H9 (cell line): ENCODE measurements around the gene TSGA10. TPM values are rescaled to one million over a fixed set of nuclear protein-coding genes. Genes with fewer than 3 reads are reported as not detected.

ENCODE experiments used
- DNase-seq: peaks from one replicate; pipeline ENCODE4 v3.0.0-alpha.2; 2017
- H2AFZ ChIP-seq: one replicate; pipeline ENCODE4 v1.6.1; 2013; ENCODE audit warnings: mild to moderate bottlenecking, low read length, control low read depth, moderate library complexity
- H2AK5ac ChIP-seq: 2 replicates; pipeline ENCODE4 v1.6.1; 2013; ENCODE audit warnings: low read length, control low read depth, mixed read lengths; ENCODE audit not compliant: insufficient read length
- H2BK120ac ChIP-seq: one replicate; pipeline ENCODE4 v1.6.1; 2013; ENCODE audit warnings: low read depth, mild to moderate bottlenecking, low read length, control low read depth, inconsistent platforms; ENCODE audit not compliant: poor library complexity, severe bottlenecking
- H2BK12ac ChIP-seq: 2 replicates; pipeline ENCODE4 v1.6.1; 2013; ENCODE audit warnings: low read length, control low read depth, mixed read lengths, low read depth; ENCODE audit not compliant: insufficient read length
- H2BK15ac ChIP-seq: 2 replicates; pipeline ENCODE4 v1.6.1; 2013; ENCODE audit warnings: low read depth, low read length, control low read depth
- H2BK20ac ChIP-seq: one replicate; pipeline ENCODE4 v1.6.1; 2013; ENCODE audit warnings: low read depth, mild to moderate bottlenecking, low read length, control low read depth, inconsistent platforms; ENCODE audit not compliant: poor library complexity, severe bottlenecking
- H2BK5ac ChIP-seq: 2 replicates; pipeline ENCODE4 v1.6.1; 2013; ENCODE audit warnings: low read length, control low read depth, mixed read lengths; ENCODE audit not compliant: insufficient read length
- H3K14ac ChIP-seq: 2 replicates; pipeline ENCODE4 v1.6.1; 2013; ENCODE audit warnings: low read length, control low read depth; ENCODE audit not compliant: insufficient read depth
- H3K18ac ChIP-seq: 2 replicates; pipeline ENCODE4 v1.6.1; 2013; ENCODE audit warnings: low read depth, mild to moderate bottlenecking, mixed read lengths, low read length, control low read depth; ENCODE audit not compliant: insufficient read length
- H3K23ac ChIP-seq: 2 replicates; pipeline ENCODE4 v1.6.1; 2013; ENCODE audit warnings: low read length, control low read depth, mixed read lengths, low read depth; ENCODE audit not compliant: insufficient read length
- H3K23me2 ChIP-seq: 2 replicates; pipeline ENCODE4 v1.6.1; 2013; ENCODE audit warnings: low read depth, mild to moderate bottlenecking, mixed read lengths, low read length, control low read depth; ENCODE audit not compliant: insufficient read length, poor library complexity, severe bottlenecking
- H3K27ac ChIP-seq: 2 replicates; pipeline ENCODE4 v1.5.1; 2013; ENCODE audit warnings: low read length, control low read depth, mixed read lengths, low read depth; ENCODE audit not compliant: insufficient read length
- H3K27me3 ChIP-seq: 2 replicates; pipeline ENCODE4 v1.6.1; 2013; ENCODE audit warnings: low read length, control low read depth, inconsistent platforms; ENCODE audit not compliant: insufficient read depth
- H3K4ac ChIP-seq: 2 replicates; pipeline ENCODE4 v1.6.1; 2013; ENCODE audit warnings: low read depth, mild to moderate bottlenecking, control low read depth, inconsistent platforms, low read length, moderate library complexity
- H3K4me1 ChIP-seq: 2 replicates; pipeline ENCODE4 v1.6.1; 2013; ENCODE audit warnings: low read length, control low read depth, inconsistent platforms; ENCODE audit not compliant: insufficient read depth
- H3K4me2 ChIP-seq: 2 replicates; pipeline ENCODE4 v1.6.1; 2013; ENCODE audit warnings: low read length, control low read depth, mixed read lengths; ENCODE audit not compliant: insufficient read length, insufficient read depth
- H3K56ac ChIP-seq: 2 replicates; pipeline ENCODE4 v1.6.1; 2013; ENCODE audit warnings: low read depth, mild to moderate bottlenecking, mixed read lengths, low read length, control low read depth; ENCODE audit not compliant: insufficient read length
- H3K79me1 ChIP-seq: 2 replicates; pipeline ENCODE4 v1.6.1; 2013; ENCODE audit warnings: low read depth, mild to moderate bottlenecking, moderate library complexity, low read length, control low read depth, inconsistent platforms; ENCODE audit not compliant: insufficient read depth, poor library complexity, severe bottlenecking
- H3K79me2 ChIP-seq: 2 replicates; pipeline ENCODE4 v1.6.1; 2013; ENCODE audit warnings: low read length, control low read depth, inconsistent platforms; ENCODE audit not compliant: insufficient read depth
- H3K9ac ChIP-seq: 2 replicates; pipeline ENCODE4 v1.6.1; 2013; ENCODE audit warnings: low read length, control low read depth, mixed read lengths; ENCODE audit not compliant: insufficient read length; ENCODE audit errors: extremely low read depth
- H3K9me3 ChIP-seq: one replicate; pipeline ENCODE4 v1.6.1; 2013; ENCODE audit warnings: low read depth, low read length, inconsistent platforms; ENCODE audit not compliant: control insufficient read depth
- H3T11ph ChIP-seq: one replicate; pipeline ENCODE4 v1.6.1; 2013; ENCODE audit warnings: mild to moderate bottlenecking, low read length, control low read depth, inconsistent platforms
- H4K20me1 ChIP-seq: one replicate; pipeline ENCODE4 v1.6.1; 2013; ENCODE audit not compliant: control insufficient read depth, insufficient read length, insufficient read depth
- H4K5ac ChIP-seq: 2 replicates; pipeline ENCODE4 v1.6.1; 2013; ENCODE audit warnings: low read depth, mild to moderate bottlenecking, mixed read lengths, low read length, control low read depth; ENCODE audit not compliant: insufficient read length
- H4K8ac ChIP-seq: replicated peaks from 2 replicates; pipeline ENCODE4 v1.6.1; 2013; ENCODE audit warnings: low read length, control low read depth, mixed read lengths, low read depth; ENCODE audit not compliant: insufficient read length
- H4K91ac ChIP-seq: 2 replicates; pipeline ENCODE4 v1.6.1; 2013; ENCODE audit warnings: low read depth, mild to moderate bottlenecking, moderate library complexity, mixed read lengths, low read length, control low read depth; ENCODE audit not compliant: insufficient read length
- H3K27ac Mint-ChIP-seq, 3 experiments: 2 replicates in 2 of 3; 3 replicates in 1 of 3; pipeline ENCODE4 v1.8.0; 2020 to 2021; ENCODE audit warnings: mixed read lengths in 3 of 3, mild to moderate bottlenecking in 1 of 3, moderate library complexity in 1 of 3
- H3K27me3 Mint-ChIP-seq: 2 replicates; pipeline ENCODE4 v1.8.0; 2021; ENCODE audit warnings: low read depth, mild to moderate bottlenecking, moderate library complexity, mixed read lengths
- H3K36me3 Mint-ChIP-seq, 3 experiments: 2 replicates in 2 of 3; 3 replicates in 1 of 3; pipeline ENCODE4 v1.8.0; 2020 to 2021; ENCODE audit warnings: low read depth in 3 of 3, mixed read lengths in 3 of 3; ENCODE audit not compliant: insufficient read depth in 1 of 3
- H3K4me1 Mint-ChIP-seq, 2 experiments: 2 replicates each; pipeline ENCODE4 v1.8.0; 2020; ENCODE audit warnings: mixed read lengths in 2 of 2
- H3K4me3 Mint-ChIP-seq, 2 experiments: 2 replicates in 1 of 2; 3 replicates in 1 of 2; pipeline ENCODE4 v1.8.0; 2020 to 2021; ENCODE audit warnings: mild to moderate bottlenecking in 2 of 2, mixed read lengths in 2 of 2, moderate library complexity in 1 of 2
- H3K9me3 Mint-ChIP-seq, 2 experiments: 2 replicates in 1 of 2; 3 replicates in 1 of 2; pipeline ENCODE4 v1.8.0; 2020; ENCODE audit warnings: mild to moderate bottlenecking in 2 of 2, mixed read lengths in 2 of 2, moderate library complexity in 1 of 2
- CTCF ChIP-seq: fragments of 200-600 bp; sonication (generic); conservative IDR thresholded peaks from 3 replicates; pipeline ENCODE4 v1.8.0; 2021; ENCODE audit warnings: antibody characterized with exemption, mild to moderate bottlenecking
- WGBS: extraction: QIAGEN DNeasy Blood & Tissue Kit; methylation state at CpG from one replicate; pipeline ENCODE4 v1.1.7; 2013; ENCODE audit warnings: missing lambda C conversion rate, low lambda C conversion rate, mixed read lengths; ENCODE audit not compliant: insufficient read length; ENCODE audit errors: extremely low coverage; 5-methylcytosine and 5-hydroxymethylcytosine counted together
- total RNA-seq: library from RNA; stranded (reverse); gene quantifications from 2 replicates; pipeline ENCODE4 v1.2.1, GENCODE V29; 2021

Gene TSGA10
- total RNA-seq, 1 experiment from 2014 or later: 6.3 TPM

GRCh38 chr2:99096728-99097127 lies 58.0 kb downstream of the TSGA10 start:
- H2BK120ac ChIP-seq: no peak overlapping the region
- no peak overlapping the region for H2BK12ac ChIP-seq
- H3K4me2 ChIP-seq: no peak overlapping the region
- no peaks in the 10 kb centered on the region for H3K9me3 ChIP-seq
- no peaks in the 10 kb centered on the region for H4K20me1 ChIP-seq
- H2BK5ac ChIP-seq: no peak overlapping the region
- H3K27me3 ChIP-seq: no peaks in the 10 kb centered on the region
- no peak overlapping the region for H2BK20ac ChIP-seq
- peaks cover 5% of the 10 kb centered on the region for H3K27me3 Mint-ChIP-seq
- H4K8ac ChIP-seq: no peak overlapping the region
- no peak overlapping the region for H3K9ac ChIP-seq
- H2AFZ ChIP-seq: no peak overlapping the region
- H3K23ac ChIP-seq: no peak overlapping the region
- no peak overlapping the region for H2BK15ac ChIP-seq
- H3T11ph ChIP-seq: no peak overlapping the region
- H3K79me1 ChIP-seq: no peaks in the 10 kb centered on the region
- H3K27ac ChIP-seq: no peak overlapping the region
- no peaks in the 10 kb centered on the region for H3K36me3 Mint-ChIP-seq
- H3K23me2 ChIP-seq: no peaks in the 10 kb centered on the region
- no CpG with 5 or more reads among the region's 1 CpG for WGBS
- no peak overlapping the region for H3K4me3 Mint-ChIP-seq
- H4K91ac ChIP-seq: no peak overlapping the region
- peaks cover 12 to 17% of the 10 kb centered on the region in 2 experiments for H3K9me3 Mint-ChIP-seq
- H3K4me1 ChIP-seq: no peaks in the 10 kb centered on the region
- no peak overlapping the region for H3K18ac ChIP-seq
- no peak overlapping the region for H3K27ac Mint-ChIP-seq
- no peak overlapping the region for H3K4ac ChIP-seq
- H3K79me2 ChIP-seq: no peaks in the 10 kb centered on the region
- no peak for DNase-seq
- no peak overlapping the region for H3K56ac ChIP-seq
- no peak overlapping the region for H3K14ac ChIP-seq
- TF ChIP-seq CTCF: no peak
- no peaks in the 10 kb centered on the region for H3K4me1 Mint-ChIP-seq
- H4K5ac ChIP-seq: no peak overlapping the region
- H2AK5ac ChIP-seq: no peak overlapping the region
